ENCODE measurements around the gene FRG2. TPM values are rescaled to one million over a fixed set of nuclear protein-coding genes. Genes with fewer than 3 reads are reported as not detected.
A peak's percentile ranks its signal among the peaks of the same experiment; 100 is the strongest.
"Not testable (repeated sequence)": the region's sequence is repeated elsewhere in the genome, so short reads cannot be mapped to it uniquely, and the experiment has no call there.

FRG2 gene
- total RNA-seq, 1 donor from 2014 or later: not detected

GRCh38 chr4:190017357-190018200, 9.5 kb downstream of the FRG2 start:
- intact Hi-C loops (cut with DNase I): no loop called here
- ATAC-seq (ENCODE audit: poor library complexity): no peak
- no peak for DNase-seq

GRCh38 chr4:190016369-190017289, 10.4 kb downstream of the FRG2 start:
- DNase-seq: no peak
- intact Hi-C loops (cut with DNase I): no loop called here
- no peak for ATAC-seq (ENCODE audit: poor library complexity)

- intact Hi-C loops (cut with DNase I): no loop called here
- DNase-seq (no peak), ATAC-seq (ENCODE audit: poor library complexity) (no peak)
Measured at GRCh38 chr4:190015538-190016368, 11.3 kb downstream of the FRG2 start.

GRCh38 chr4:190014771-190015537, 12.1 kb downstream of the FRG2 start:
- DNase-seq: peak; percentile 34
- ATAC-seq (ENCODE audit: poor library complexity): no peak
- intact Hi-C loops (cut with DNase I): no loop called here

GRCh38 chr4:189989941-189990340, 37.1 kb downstream of the FRG2 start:
- DNase-seq; intact Hi-C loops (cut with DNase I); ATAC-seq (ENCODE audit: poor library complexity): not testable (repeated sequence)

GRCh38 chr4:189988877-189989431, 38.1 kb downstream of the FRG2 start:
- no peak for ATAC-seq (ENCODE audit: poor library complexity)
- intact Hi-C loops (cut with DNase I): no loop called here
- DNase-seq: no peak

- DNase-seq; intact Hi-C loops (cut with DNase I); ATAC-seq (ENCODE audit: poor library complexity): not testable (repeated sequence)
Measured at GRCh38 chr4:189985651-189986243, 41.3 kb downstream of the FRG2 start.

- intact Hi-C loops (cut with DNase I); DNase-seq; ATAC-seq (ENCODE audit: poor library complexity): not testable (repeated sequence)
Measured at GRCh38 chr4:189984661-189985060, 42.4 kb downstream of the FRG2 start.

GRCh38 chr4:189983916-189984526, 43.0 kb downstream of the FRG2 start:
- intact Hi-C loops (cut with DNase I); ATAC-seq (ENCODE audit: poor library complexity); DNase-seq: not testable (repeated sequence)

GRCh38 chr4:189981970-189982369, 45.1 kb downstream of the FRG2 start:
- intact Hi-C loops (cut with DNase I): no loop called here
- DNase-seq (no peak), ATAC-seq (ENCODE audit: poor library complexity) (no peak)

GRCh38 chr4:189980292-189980691, 46.8 kb downstream of the FRG2 start:
- intact Hi-C loops (cut with DNase I); DNase-seq; ATAC-seq (ENCODE audit: poor library complexity): not testable (repeated sequence)

- ATAC-seq (ENCODE audit: poor library complexity): no peak
- intact Hi-C loops (cut with DNase I): no loop called here
- no peak for DNase-seq
Measured at GRCh38 chr4:189979196-189980047, 47.6 kb downstream of the FRG2 start.
